H1 (cell line): ENCODE results near the gene KLHL21. TPM values are rescaled to one million over a fixed set of nuclear protein-coding genes. Genes with fewer than 3 reads are reported as not detected.

ENCODE experiments used
- CTCF ChIA-PET: fragments of 300-600 bp; sonication (Branson Sonifier 250); formaldehyde crosslinking; loops from one replicate; lab custom pipeline; 2021; ENCODE audit not compliant: partially characterized antibody; lab: Charles Lee
- POLR2A ChIA-PET: fragments of 300-600 bp; sonication (Branson Sonifier 250); formaldehyde crosslinking; loops from one replicate; lab custom pipeline; 2021; ENCODE audit warnings: inconsistent platforms; ENCODE audit not compliant: partially characterized antibody; lab: Charles Lee
- DNase-seq, 2 experiments: peaks; one replicate each; pipeline versions ENCODE4 v3.0.0 to v3.0.0-alpha.2; 2010 to 2022; ENCODE audit warnings: low spot score in 2 of 2, low read depth in 1 of 2, mixed read lengths in 1 of 2
- FAIRE-seq: peaks from 2 replicates; lab custom pipeline; 2011; peaks lifted over from hg19 to GRCh38; lab: Jason Lieb, UNC
- H2AFZ ChIP-seq: 2 replicates; pipeline ENCODE4 v1.8.1; 2012; ENCODE audit warnings: low read length, inconsistent platforms
- H2AK5ac ChIP-seq: 2 replicates; pipeline ENCODE4 v1.6.1; 2013; ENCODE audit warnings: low read depth, low read length
- H2BK120ac ChIP-seq: replicated peaks from 2 replicates; pipeline ENCODE3; 2013; ENCODE audit warnings: low read depth, low read length, inconsistent platforms
- H2BK12ac ChIP-seq: 2 replicates; pipeline ENCODE4 v1.6.1; 2013; ENCODE audit warnings: low read depth, low read length
- H2BK15ac ChIP-seq: 2 replicates; pipeline ENCODE4 v1.6.1; 2013; ENCODE audit warnings: low read length
- H2BK20ac ChIP-seq: 2 replicates; pipeline ENCODE4 v1.6.1; 2013; ENCODE audit warnings: low read length
- H2BK5ac ChIP-seq: 2 replicates; pipeline ENCODE4 v1.6.1; 2013; ENCODE audit warnings: low read depth, low read length
- H3K14ac ChIP-seq: 2 replicates; pipeline ENCODE4 v1.6.1; 2013; ENCODE audit warnings: inconsistent platforms; ENCODE audit not compliant: insufficient read length
- H3K18ac ChIP-seq: 2 replicates; pipeline ENCODE4 v1.6.1; 2013; ENCODE audit warnings: low read length; ENCODE audit errors: extremely low read depth
- H3K23ac ChIP-seq: 2 replicates; pipeline ENCODE4 v1.6.1; 2013; ENCODE audit warnings: inconsistent platforms; ENCODE audit not compliant: insufficient read length
- H3K23me2 ChIP-seq: 2 replicates; pipeline ENCODE4 v1.6.1; 2013; ENCODE audit warnings: low read depth, low read length
- H3K27ac ChIP-seq: 2 replicates; pipeline ENCODE4 v1.6.1; 2011; ENCODE audit warnings: low read depth, low read length, inconsistent platforms
- H3K27me3 ChIP-seq, 4 experiments: replicated peaks in 1 of 4; 1 replicate in 1 of 4; 2 replicates in 3 of 4; pipeline versions ENCODE4 v1.6.1 to v1.8.1; 2011 to 2013; ENCODE audit warnings: low read length in 3 of 4, mild to moderate bottlenecking in 3 of 4, inconsistent platforms in 2 of 4, mixed read lengths in 2 of 4, moderate library complexity in 1 of 4; ENCODE audit not compliant: control insufficient read depth in 3 of 4, insufficient read depth in 3 of 4; ENCODE audit errors: extremely low read depth in 1 of 4
- H3K36me3 ChIP-seq, 4 experiments: 2 replicates each; pipeline versions ENCODE4 v1.6.1 to v1.8.1; 2011 to 2013; ENCODE audit warnings: mild to moderate bottlenecking in 4 of 4, low read length in 3 of 4, moderate library complexity in 2 of 4, control low read depth in 1 of 4, inconsistent platforms in 1 of 4; ENCODE audit not compliant: insufficient read depth in 4 of 4, control insufficient read depth in 2 of 4
- H3K4ac ChIP-seq: replicated peaks from 2 replicates; pipeline ENCODE3; 2013; ENCODE audit warnings: low read length, low read depth, mixed read lengths, inconsistent platforms; ENCODE audit not compliant: insufficient read length
- H3K4me1 ChIP-seq, 4 experiments: replicated peaks in 1 of 4; 1 replicate in 1 of 4; 2 replicates in 3 of 4; pipeline versions ENCODE4 v1.6.1 to v1.8.1; 2011 to 2013; ENCODE audit warnings: low read length in 3 of 4, inconsistent platforms in 2 of 4, mixed read lengths in 1 of 4; ENCODE audit not compliant: insufficient read depth in 4 of 4, control insufficient read depth in 3 of 4
- H3K4me2 ChIP-seq, 2 experiments: 2 replicates each; pipeline versions ENCODE4 v1.6.1 to v1.8.1; 2011 to 2013; ENCODE audit warnings: low read depth in 2 of 2, low read length in 2 of 2, control low read depth in 1 of 2, inconsistent platforms in 1 of 2, mild to moderate bottlenecking in 1 of 2; ENCODE audit not compliant: insufficient read depth in 1 of 2
- H3K4me3 ChIP-seq, 4 experiments: fragments of 200-600, 300-600 bp in 1 of 4; sonication (generic), shearing (Covaris generic), sonication (Bioruptor Twin) in 1 of 4; 2 replicates each; pipeline versions ENCODE4 v1.5.1 to v1.8.1; 2011 to 2016; ENCODE audit warnings: low read length in 4 of 4, low read depth in 3 of 4, control low read depth in 2 of 4, inconsistent platforms in 2 of 4, mild to moderate bottlenecking in 2 of 4, mixed read lengths in 1 of 4, moderate library complexity in 1 of 4; ENCODE audit not compliant: insufficient read depth in 2 of 4; ENCODE audit errors: extremely low read depth in 1 of 4
- H3K56ac ChIP-seq: replicated peaks from 2 replicates; pipeline ENCODE3; 2013; ENCODE audit warnings: low read depth, mild to moderate bottlenecking, mixed read lengths, low read length, inconsistent platforms; ENCODE audit not compliant: insufficient read length
- H3K79me1 ChIP-seq: 2 replicates; pipeline ENCODE4 v1.6.1; 2013; ENCODE audit warnings: low read depth, low read length, control low read depth
- H3K79me2 ChIP-seq, 2 experiments: 2 replicates each; pipeline versions ENCODE4 v1.6.1 to v1.8.1; 2012 to 2013; ENCODE audit warnings: low read length in 2 of 2, mild to moderate bottlenecking in 2 of 2, inconsistent platforms in 1 of 2; ENCODE audit not compliant: insufficient read depth in 2 of 2, control insufficient read depth in 1 of 2
- H3K9ac ChIP-seq, 4 experiments: replicated peaks in 1 of 4; 1 replicate in 1 of 4; 2 replicates in 3 of 4; pipeline versions ENCODE4 v1.6.1 to v1.8.1; 2011 to 2013; ENCODE audit warnings: low read depth in 3 of 4, low read length in 3 of 4, control low read depth in 2 of 4, mild to moderate bottlenecking in 2 of 4, moderate library complexity in 2 of 4, inconsistent platforms in 1 of 4; ENCODE audit errors: extremely low read depth in 1 of 4
- H3K9me3 ChIP-seq, 2 experiments: 2 replicates each; pipeline versions ENCODE4 v1.6.1 to v1.8.1; 2012 to 2013; ENCODE audit warnings: mild to moderate bottlenecking in 2 of 2, moderate library complexity in 2 of 2, control low read depth in 1 of 2, inconsistent platforms in 1 of 2, low read depth in 1 of 2, low read length in 1 of 2, mixed read lengths in 1 of 2; ENCODE audit not compliant: insufficient read depth in 2 of 2
- H4K20me1 ChIP-seq, 2 experiments: replicated peaks in 1 of 2; 2 replicates each; pipeline versions ENCODE3 to v1.8.1; 2011 to 2013; ENCODE audit warnings: inconsistent platforms in 2 of 2, low read length in 2 of 2, mild to moderate bottlenecking in 1 of 2; ENCODE audit not compliant: insufficient read depth in 2 of 2, control insufficient read depth in 1 of 2
- H4K5ac ChIP-seq: 2 replicates; pipeline ENCODE4 v1.6.1; 2013; ENCODE audit warnings: low read length, low read depth, mixed read lengths, inconsistent platforms; ENCODE audit not compliant: insufficient read length
- H4K8ac ChIP-seq: 2 replicates; pipeline ENCODE4 v1.8.0; 2013; ENCODE audit warnings: mild to moderate bottlenecking, moderate library complexity, low read length, inconsistent platforms; ENCODE audit not compliant: insufficient read depth; ENCODE audit errors: extremely low read depth
- H4K91ac ChIP-seq: replicated peaks from 2 replicates; pipeline ENCODE3; 2013; ENCODE audit warnings: low read length, mixed read lengths, inconsistent platforms; ENCODE audit not compliant: insufficient read length
- BACH1 ChIP-seq: IDR thresholded peaks from 2 replicates; pipeline ENCODE4 v1.6.1; 2012; ENCODE audit warnings: low read length, improper control_type of control experiment
- BCL11A ChIP-seq, 2 experiments: IDR thresholded peaks; one replicate each; pipeline ENCODE4 v1.6.1; 2011; ENCODE audit warnings: low read depth in 2 of 2, low read length in 2 of 2, mild to moderate bottlenecking in 2 of 2
- CBX5 ChIP-seq: fragments of 300-800, 300-1000 bp; sonication (generic); IDR thresholded peaks from 2 replicates; pipeline ENCODE4 v1.7.1; 2016; ENCODE audit warnings: antibody characterized with exemption, low read length, low read depth
- CBX8 ChIP-seq: fragments of 300-800, 300-1000 bp; sonication (generic); IDR thresholded peaks from 2 replicates; pipeline ENCODE4 v1.7.1; 2016; ENCODE audit warnings: low read depth, low read length, borderline replicate concordance
- CTCF ChIP-seq, 3 experiments: IDR thresholded peaks; 1 replicate in 2 of 3; 2 replicates in 1 of 3; pipeline versions ENCODE4 v1.5.1 to v1.6.1; 2011; ENCODE audit warnings: low read length in 3 of 3, mild to moderate bottlenecking in 3 of 3, inconsistent platforms in 2 of 3, low read depth in 1 of 3, moderate library complexity in 1 of 3; ENCODE audit not compliant: insufficient read depth in 1 of 3; ENCODE audit errors: control extremely low read depth in 1 of 3
- EP300 ChIP-seq, 2 experiments: IDR thresholded peaks; 1 replicate in 1 of 2; 2 replicates in 1 of 2; pipeline ENCODE4 v1.6.1; 2011 to 2012; ENCODE audit warnings: low read depth in 2 of 2, low read length in 2 of 2, mild to moderate bottlenecking in 2 of 2, borderline replicate concordance in 1 of 2, inconsistent platforms in 1 of 2, moderate library complexity in 1 of 2
- JUND ChIP-seq: IDR thresholded peaks from 2 replicates; pipeline ENCODE4 v1.6.1; 2011; ENCODE audit warnings: mild to moderate bottlenecking, improper control_type of control experiment, low read length
- KDM5A ChIP-seq: fragments of 200-600 bp; IDR thresholded peaks from 2 replicates; pipeline ENCODE4 v1.7.1; 2012; ENCODE audit warnings: mild to moderate bottlenecking, low read length, inconsistent platforms, mixed read lengths
- SUZ12 ChIP-seq: fragments of 200-600 bp; sonication (generic); IDR thresholded peaks from 2 replicates; pipeline ENCODE4 v1.6.1; 2012; ENCODE audit warnings: mild to moderate bottlenecking, inconsistent platforms, low read length, moderate library complexity, mixed read lengths
- TAF7 ChIP-seq: optimal IDR thresholded peaks from 2 replicates; pipeline ENCODE3; 2011; ENCODE audit warnings: low read depth, mild to moderate bottlenecking, inconsistent platforms, low read length, moderate library complexity, borderline replicate concordance
- ZNF274 ChIP-seq: IDR thresholded peaks from 2 replicates; pipeline ENCODE4 v1.7.0; 2012; ENCODE audit warnings: low read length, borderline replicate concordance; ENCODE audit errors: extremely low read depth
- WGBS, 2 experiments: shearing (Covaris generic) in 1 of 2; methylation state at CpG; one replicate each; pipeline versions ENCODE4 v1.1.6 to v1.1.7; 2013 to 2015; ENCODE audit warnings: low lambda C conversion rate in 2 of 2, mixed read lengths in 2 of 2, inconsistent platforms in 1 of 2, low coverage in 1 of 2, missing lambda C conversion rate in 1 of 2; ENCODE audit not compliant: insufficient replicate concordance in 2 of 2, insufficient coverage in 1 of 2, insufficient read length in 1 of 2; ENCODE audit errors: extremely low coverage in 1 of 2, missing lambda C conversion rate in 1 of 2; 5-methylcytosine and 5-hydroxymethylcytosine counted together
- polyA plus RNA-seq, 7 experiments: library from polyadenylated mRNA; depleted of rRNA in 3 of 7; stranded (reverse) in 5 of 7; unstranded in 2 of 7; fragments of >200 nt in 5 of 7; fragments of 200-250 nt in 2 of 7; gene quantifications; 1 replicate in 5 of 7; 2 replicates in 1 of 7; 4 replicates in 1 of 7; pipeline versions ENCODE4 v1.2.1 to v1.2.3, GENCODE V29; 2011 to 2013; ENCODE audit warnings: missing spikeins in 2 of 7, mixed read lengths in 2 of 7
- total RNA-seq: library from RNA; stranded (reverse); fragmentation: NEBNext Ultra II Directional; extraction: Animal tissue kit (Norgen Biotek cat#: 25700); gene quantifications from 2 replicates; pipeline ENCODE4 v1.2.1, GENCODE V29; 2021

The KLHL21 gene
- total and polyA plus RNA-seq, 2 of the 8 experiments (the other 6 are each of a cell fraction or from before 2014, with no cell fraction given): 11.9 to 22.3 TPM

GRCh38 chr1:6560267-6560666, 42.4 kb downstream of the KLHL21 start:
- no peak overlapping the region for H4K8ac ChIP-seq
- H3K56ac ChIP-seq: no peak overlapping the region
- CTCF ChIA-PET: interaction anchor here (0.7 to 2.3 kb wide), 4 partner anchors 11 to 74 kb away, joined by 3 to 7 read pairs (median 4); no protein-coding TSS in a partner anchor
- H2BK120ac ChIP-seq: no peak overlapping the region
- no peak overlapping the region for H4K91ac ChIP-seq
- no peaks in the 10 kb centered on the region for H3K36me3 ChIP-seq
- no peak overlapping the region for H4K5ac ChIP-seq
- DNase-seq: no peak
- no peak overlapping the region for H2BK15ac ChIP-seq
- H2BK12ac ChIP-seq: no peak overlapping the region
- no peak overlapping the region for H3K27ac ChIP-seq
- no peak overlapping the region for H2AFZ ChIP-seq
- H3K79me2 ChIP-seq: no peaks in the 10 kb centered on the region
- no peak overlapping the region for H3K4me3 ChIP-seq
- H2BK20ac ChIP-seq: no peak overlapping the region
- no peak for FAIRE-seq
- H3K27me3 ChIP-seq: no peaks in the 10 kb centered on the region; a peak in 3 of 7 replicates
- H2AK5ac ChIP-seq: no peak overlapping the region
- H3K23me2 ChIP-seq: no peaks in the 10 kb centered on the region
- H3K9me3 ChIP-seq: no peaks in the 10 kb centered on the region; a peak in 1 of 4 replicates
- no peak overlapping the region for H3K14ac ChIP-seq
- no peak overlapping the region for H3K4me2 ChIP-seq
- H3K79me1 ChIP-seq: no peaks in the 10 kb centered on the region
- H3K18ac ChIP-seq: no peak overlapping the region
- no peak overlapping the region for H3K4ac ChIP-seq
- H3K9ac ChIP-seq: no peak overlapping the region
- TF ChIP-seq JUND (no peak), CBX5 (no peak), CBX8 (no peak), SUZ12 (no peak), ZNF274 (no peak), KDM5A (no peak), BACH1 (no peak), EP300 (IDR thresholded peaks at IDR 0.05; ENCODE audit: borderline replicate concordance in 1 of 2, low read depth in 2 of 2, low read length in 2 of 2) (no peak), CTCF (IDR thresholded peaks at IDR 0.05; ENCODE audit: control extremely low read depth in 1 of 3, insufficient read depth in 1 of 3, low read depth in 1 of 3, low read length in 3 of 3) (no peak), BCL11A (IDR thresholded peaks at IDR 0.05; ENCODE audit: low read depth in 2 of 2, low read length in 2 of 2) (no peak), TAF7 (no peak)
- WGBS, 2 experiments: 88% methylated on average over 9 of the region's 9 CpGs; no CpG with 5 or more reads in 1 of the 2 experiments
- POLR2A ChIA-PET: no interaction called here
- peaks cover 0 to 1% (median 0%) of the 10 kb centered on the region in 4 experiments; a peak in 1 of 7 replicates for H3K4me1 ChIP-seq
- no peak overlapping the region for H3K23ac ChIP-seq
- H4K20me1 ChIP-seq: no peaks in the 10 kb centered on the region
- H2BK5ac ChIP-seq: no peak overlapping the region
